Ishikawa (cell line): ENCODE results near the gene GPR151.

ENCODE experiments used
- CEBPB ChIP-seq: IDR thresholded peaks from 2 replicates; pipeline ENCODE4 v1.6.1; 2012
- CREB1 ChIP-seq: IDR thresholded peaks from 2 replicates; pipeline ENCODE4 v1.6.1; 2012; ENCODE audit warnings: low read depth
- EGR1 ChIP-seq: IDR thresholded peaks from 2 replicates; pipeline ENCODE4 v1.6.1; 2012
- EP300 ChIP-seq: IDR thresholded peaks from 2 replicates; pipeline ENCODE4 v1.6.1; 2012; ENCODE audit warnings: borderline replicate concordance
- FOXM1 ChIP-seq: IDR thresholded peaks from 2 replicates; pipeline ENCODE4 v1.6.1; 2012; ENCODE audit warnings: low read depth, borderline replicate concordance
- MAX ChIP-seq: IDR thresholded peaks from 2 replicates; pipeline ENCODE4 v1.6.1; 2012
- NFIC ChIP-seq: IDR thresholded peaks from 2 replicates; pipeline ENCODE4 v1.6.1; 2012
- RAD21 ChIP-seq: IDR thresholded peaks from 2 replicates; pipeline ENCODE4 v1.6.1; 2012; ENCODE audit warnings: low read depth
- REST ChIP-seq: IDR thresholded peaks from 2 replicates; pipeline ENCODE4 v1.6.1; 2012; ENCODE audit warnings: low read depth, mild to moderate bottlenecking
- TAF1 ChIP-seq: IDR thresholded peaks from 2 replicates; pipeline ENCODE4 v1.6.1; 2012; ENCODE audit warnings: low read depth, mild to moderate bottlenecking
- TCF12 ChIP-seq: IDR thresholded peaks from 2 replicates; pipeline ENCODE4 v1.6.1; 2012; ENCODE audit warnings: low read depth
- TEAD4 ChIP-seq: IDR thresholded peaks from 2 replicates; pipeline ENCODE4 v1.6.1; 2012
- USF1 ChIP-seq: IDR thresholded peaks from 2 replicates; pipeline ENCODE4 v1.6.1; 2012
- YY1 ChIP-seq: IDR thresholded peaks from 2 replicates; pipeline ENCODE4 v1.6.1; 2012; ENCODE audit warnings: low read depth
- ZBTB7A ChIP-seq: IDR thresholded peaks from 2 replicates; pipeline ENCODE4 v1.6.1; 2012; ENCODE audit warnings: low read depth

GPR151 gene

GRCh38 chr5:146513462-146513861, 2.5 kb downstream of the GPR151 start:
- TF ChIP-seq RAD21, result no peak
- TF ChIP-seq ZBTB7A, result no peak
- TF ChIP-seq EGR1, result no peak
- TF ChIP-seq USF1, result no peak
- no peak for TF ChIP-seq TEAD4
- TF ChIP-seq EP300, result no peak
- TF ChIP-seq CREB1, result no peak
- TF ChIP-seq REST, result no peak
- no peak for TF ChIP-seq TCF12
- no peak for TF ChIP-seq NFIC
- no peak for TF ChIP-seq YY1
- TF ChIP-seq TAF1, result no peak
- no peak for TF ChIP-seq FOXM1
- TF ChIP-seq CEBPB, result no peak
- TF ChIP-seq MAX, result no peak

- TF ChIP-seq CEBPB (peak; percentile 69), FOXM1 (no peak)
These were observed 5.3 kb downstream of the GPR151 start for GRCh38 chr5:146510559-146511125.

GRCh38 chr5:146507428-146507827, 8.6 kb downstream of the GPR151 start:
- TF ChIP-seq EGR1, result no peak
- TF ChIP-seq TCF12, result no peak
- no peak for TF ChIP-seq CREB1
- TF ChIP-seq USF1, result no peak
- TF ChIP-seq FOXM1, result no peak
- no peak for TF ChIP-seq TEAD4
- no peak for TF ChIP-seq TAF1

GRCh38 chr5:146499680-146500079, 16.3 kb downstream of the GPR151 start:
- TF ChIP-seq EP300, result no peak
- no peak for TF ChIP-seq NFIC
- TF ChIP-seq CEBPB, result no peak

GRCh38 chr5:146494656-146495055, 21.3 kb downstream of the GPR151 start:
- TF ChIP-seq FOXM1 (no peak), TEAD4 (no peak), RAD21 (no peak), EGR1 (no peak)

GRCh38 chr5:146490089-146490843, 25.7 kb downstream of the GPR151 start:
- TF ChIP-seq REST (no peak), RAD21 (no peak), USF1 (no peak), TCF12 (no peak)
